ENCODE results near the gene MIPOL1.
"Not testable (repeated sequence)": the region's sequence is repeated elsewhere in the genome, so short reads cannot be mapped to it uniquely, and the experiment has no call there.

The MIPOL1 gene

GRCh38 chr14:37225668-37226067 lies 27.9 kb downstream of the MIPOL1 start:
- H3K9me3 ChIP-seq (ENCODE audit: control insufficient read depth in 5 of 5, low read length in 5 of 5); H3K36me3 ChIP-seq (ENCODE audit: control insufficient read depth in 5 of 5, insufficient read depth in 5 of 5, low read length in 5 of 5); H3K9ac ChIP-seq (ENCODE audit: low read length in 5 of 5); H3K4me3 ChIP-seq (ENCODE audit: low read depth in 1 of 5, low read length in 5 of 5); H3K4me1 ChIP-seq (ENCODE audit: control insufficient read depth in 5 of 5, insufficient read depth in 5 of 5, low read length in 5 of 5); H3K27me3 ChIP-seq (ENCODE audit: control insufficient read depth in 5 of 5, insufficient read depth in 4 of 5, low read length in 5 of 5); H3K27ac ChIP-seq (ENCODE audit: low read depth, low read length): not testable (repeated sequence)

GRCh38 chr14:37230551-37231194 lies 32.9 kb downstream of the MIPOL1 start:
- no peaks in the 10 kb centered on the region for H3K4me1 ChIP-seq (ENCODE audit: control insufficient read depth in 5 of 5, insufficient read depth in 5 of 5, low read length in 5 of 5)
- no peak overlapping the region for H3K9ac ChIP-seq (ENCODE audit: low read length in 5 of 5)
- H3K9me3 ChIP-seq (ENCODE audit: control insufficient read depth in 5 of 5, low read length in 5 of 5) = peaks cover 0 to 2% (median 0%) of the 10 kb centered on the region in 5 donors
- H3K36me3 ChIP-seq (ENCODE audit: control insufficient read depth in 5 of 5, insufficient read depth in 5 of 5, low read length in 5 of 5) = no peaks in the 10 kb centered on the region
- no peak overlapping the region for H3K27ac ChIP-seq (ENCODE audit: low read depth, low read length)
- no peak overlapping the region for H3K4me3 ChIP-seq (ENCODE audit: low read depth in 1 of 5, low read length in 5 of 5)
- no peaks in the 10 kb centered on the region for H3K27me3 ChIP-seq (ENCODE audit: control insufficient read depth in 5 of 5, insufficient read depth in 4 of 5, low read length in 5 of 5)

GRCh38 chr14:37232907-37233481 lies 35.3 kb downstream of the MIPOL1 start:
- Histone ChIP-seq H3K9ac (ENCODE audit: low read length in 5 of 5) (no peak overlapping the region), H3K27ac (ENCODE audit: low read depth, low read length) (no peak overlapping the region), H3K9me3 (ENCODE audit: control insufficient read depth in 5 of 5, low read length in 5 of 5) (no peaks in the 10 kb centered on the region)

GRCh38 chr14:37234222-37234621 lies 36.5 kb downstream of the MIPOL1 start:
- Histone ChIP-seq H3K27ac (ENCODE audit: low read depth, low read length) (no peak overlapping the region), H3K9me3 (ENCODE audit: control insufficient read depth in 5 of 5, low read length in 5 of 5) (no peaks in the 10 kb centered on the region), H3K4me1 (ENCODE audit: control insufficient read depth in 5 of 5, insufficient read depth in 5 of 5, low read length in 5 of 5) (no peaks in the 10 kb centered on the region), H3K36me3 (ENCODE audit: control insufficient read depth in 5 of 5, insufficient read depth in 5 of 5, low read length in 5 of 5) (no peaks in the 10 kb centered on the region), H3K27me3 (ENCODE audit: control insufficient read depth in 5 of 5, insufficient read depth in 4 of 5, low read length in 5 of 5) (no peaks in the 10 kb centered on the region), H3K9ac (ENCODE audit: low read length in 5 of 5) (no peak overlapping the region), H3K4me3 (ENCODE audit: low read depth in 1 of 5, low read length in 5 of 5) (no peak overlapping the region)

More at GRCh38 chr14:37232907-37233481, 35.3 kb downstream of the MIPOL1 start:
- Histone ChIP-seq H3K4me3 (ENCODE audit: low read depth in 1 of 5, low read length in 5 of 5) (no peak overlapping the region), H3K4me1 (ENCODE audit: control insufficient read depth in 5 of 5, insufficient read depth in 5 of 5, low read length in 5 of 5) (no peaks in the 10 kb centered on the region), H3K36me3 (ENCODE audit: control insufficient read depth in 5 of 5, insufficient read depth in 5 of 5, low read length in 5 of 5) (no peaks in the 10 kb centered on the region), H3K27me3 (ENCODE audit: control insufficient read depth in 5 of 5, insufficient read depth in 4 of 5, low read length in 5 of 5) (no peaks in the 10 kb centered on the region)

- H3K27ac ChIP-seq (ENCODE audit: low read depth, low read length); H3K36me3 ChIP-seq (ENCODE audit: control insufficient read depth in 5 of 5, insufficient read depth in 5 of 5, low read length in 5 of 5); H3K4me3 ChIP-seq (ENCODE audit: low read depth in 1 of 5, low read length in 5 of 5); H3K9me3 ChIP-seq (ENCODE audit: control insufficient read depth in 5 of 5, low read length in 5 of 5); H3K4me1 ChIP-seq (ENCODE audit: control insufficient read depth in 5 of 5, insufficient read depth in 5 of 5, low read length in 5 of 5); H3K9ac ChIP-seq (ENCODE audit: low read length in 5 of 5); H3K27me3 ChIP-seq (ENCODE audit: control insufficient read depth in 5 of 5, insufficient read depth in 4 of 5, low read length in 5 of 5): not testable (repeated sequence)
Measured at GRCh38 chr14:37236044-37236443, 38.3 kb downstream of the MIPOL1 start.

DNA sequence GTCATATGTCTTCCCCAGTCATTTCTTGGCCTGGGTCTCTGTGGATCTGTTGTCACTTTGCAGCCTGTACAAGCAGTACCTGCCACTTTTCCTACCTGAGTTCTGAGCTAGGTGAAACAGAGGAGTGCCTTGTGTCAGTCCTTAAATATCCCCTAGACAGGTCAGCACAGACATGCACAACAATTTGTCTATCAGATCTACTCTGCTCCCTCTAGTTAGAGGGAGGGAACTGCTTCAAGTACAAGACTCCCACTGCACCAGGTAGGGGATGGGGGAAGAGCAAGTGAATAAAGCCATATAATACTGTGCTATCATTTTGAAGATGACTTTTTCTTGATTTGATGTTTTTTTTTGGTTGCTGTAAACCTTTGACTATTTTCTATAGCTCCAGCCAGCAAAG lies 39.4 kb downstream of the MIPOL1 start:
- H3K27ac ChIP-seq (ENCODE audit: low read depth, low read length) = no peak overlapping the region
- no peaks in the 10 kb centered on the region for H3K4me1 ChIP-seq (ENCODE audit: control insufficient read depth in 5 of 5, insufficient read depth in 5 of 5, low read length in 5 of 5)
- H3K9ac ChIP-seq (ENCODE audit: low read length in 5 of 5) = no peak overlapping the region

GRCh38 chr14:37237735-37238200 lies 40.0 kb downstream of the MIPOL1 start:
- Histone ChIP-seq H3K9me3 (ENCODE audit: control insufficient read depth in 5 of 5, low read length in 5 of 5) (no peaks in the 10 kb centered on the region), H3K9ac (ENCODE audit: low read length in 5 of 5) (no peak overlapping the region), H3K4me1 (ENCODE audit: control insufficient read depth in 5 of 5, insufficient read depth in 5 of 5, low read length in 5 of 5) (no peaks in the 10 kb centered on the region), H3K36me3 (ENCODE audit: control insufficient read depth in 5 of 5, insufficient read depth in 5 of 5, low read length in 5 of 5) (no peaks in the 10 kb centered on the region), H3K27me3 (ENCODE audit: control insufficient read depth in 5 of 5, insufficient read depth in 4 of 5, low read length in 5 of 5) (no peaks in the 10 kb centered on the region), H3K27ac (ENCODE audit: low read depth, low read length) (no peak overlapping the region), H3K4me3 (ENCODE audit: low read depth in 1 of 5, low read length in 5 of 5) (no peak overlapping the region)

More for the DNA sequence above, 39.4 kb downstream of the MIPOL1 start:
- no peaks in the 10 kb centered on the region for H3K27me3 ChIP-seq (ENCODE audit: control insufficient read depth in 5 of 5, insufficient read depth in 4 of 5, low read length in 5 of 5)
- H3K9me3 ChIP-seq (ENCODE audit: control insufficient read depth in 5 of 5, low read length in 5 of 5) = no peaks in the 10 kb centered on the region
- H3K4me3 ChIP-seq (ENCODE audit: low read depth in 1 of 5, low read length in 5 of 5) = no peak overlapping the region
- no peaks in the 10 kb centered on the region for H3K36me3 ChIP-seq (ENCODE audit: control insufficient read depth in 5 of 5, insufficient read depth in 5 of 5, low read length in 5 of 5)

DNA sequence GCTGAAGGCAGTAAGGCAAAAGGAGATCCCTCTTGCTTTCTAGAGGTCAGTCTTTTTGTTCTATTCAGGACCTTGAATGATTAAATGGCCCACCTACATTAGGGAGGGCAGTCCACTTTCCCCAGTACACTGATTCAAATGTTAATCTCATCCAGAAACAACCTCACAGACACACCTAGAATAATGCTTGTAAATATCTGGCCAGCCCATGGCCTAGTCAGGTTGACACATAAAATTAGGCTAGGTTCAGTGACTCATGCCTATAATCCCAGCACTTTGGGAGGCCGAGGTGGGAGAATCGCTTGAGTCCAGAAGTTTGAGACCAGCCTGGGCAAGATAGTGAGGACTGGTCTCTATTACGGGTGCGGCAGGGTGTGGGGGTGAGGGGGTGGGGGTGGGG lies 43.5 kb downstream of the MIPOL1 start:
- Histone ChIP-seq H3K27me3 (ENCODE audit: control insufficient read depth in 5 of 5, insufficient read depth in 4 of 5, low read length in 5 of 5) (no peaks in the 10 kb centered on the region), H3K36me3 (ENCODE audit: control insufficient read depth in 5 of 5, insufficient read depth in 5 of 5, low read length in 5 of 5) (no peaks in the 10 kb centered on the region), H3K9me3 (ENCODE audit: control insufficient read depth in 5 of 5, low read length in 5 of 5) (no peaks in the 10 kb centered on the region), H3K27ac (ENCODE audit: low read depth, low read length) (no peak overlapping the region), H3K4me3 (ENCODE audit: low read depth in 1 of 5, low read length in 5 of 5) (no peak overlapping the region), H3K9ac (ENCODE audit: low read length in 5 of 5) (no peak overlapping the region), H3K4me1 (ENCODE audit: control insufficient read depth in 5 of 5, insufficient read depth in 5 of 5, low read length in 5 of 5) (no peaks in the 10 kb centered on the region)

DNA sequence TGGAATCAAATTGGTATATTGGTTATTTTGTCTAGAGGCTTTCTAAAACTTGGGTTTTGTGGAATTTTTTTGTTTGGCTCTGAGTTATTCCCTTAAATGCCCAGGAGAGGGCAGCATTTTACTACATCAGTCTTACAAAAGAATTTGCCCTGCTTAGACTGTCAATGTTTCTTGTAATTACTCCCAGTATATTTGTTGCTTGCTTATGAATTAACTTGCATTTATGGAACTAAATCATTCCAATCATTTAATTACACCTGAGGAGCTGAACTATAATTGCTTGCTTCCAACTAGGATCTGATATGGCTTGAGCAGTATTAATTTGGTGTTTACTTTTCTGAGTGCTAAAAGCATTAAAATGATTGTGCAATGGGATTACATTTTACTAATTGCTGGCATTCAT lies 48.7 kb downstream of the MIPOL1 start:
- Histone ChIP-seq H3K4me3 (ENCODE audit: low read depth in 1 of 5, low read length in 5 of 5) (no peak overlapping the region), H3K9ac (ENCODE audit: low read length in 5 of 5) (no peak overlapping the region), H3K27me3 (ENCODE audit: control insufficient read depth in 5 of 5, insufficient read depth in 4 of 5, low read length in 5 of 5) (no peaks in the 10 kb centered on the region), H3K36me3 (ENCODE audit: control insufficient read depth in 5 of 5, insufficient read depth in 5 of 5, low read length in 5 of 5) (peaks cover 0 to 8% (median 2%) of the 10 kb centered on the region in 5 donors), H3K4me1 (ENCODE audit: control insufficient read depth in 5 of 5, insufficient read depth in 5 of 5, low read length in 5 of 5) (no peaks in the 10 kb centered on the region), H3K27ac (ENCODE audit: low read depth, low read length) (no peak overlapping the region), H3K9me3 (ENCODE audit: control insufficient read depth in 5 of 5, low read length in 5 of 5) (no peaks in the 10 kb centered on the region)

- H3K4me3 ChIP-seq (ENCODE audit: low read depth in 1 of 5, low read length in 5 of 5) = no peak overlapping the region
- no peaks in the 10 kb centered on the region for H3K9me3 ChIP-seq (ENCODE audit: control insufficient read depth in 5 of 5, low read length in 5 of 5)
- H3K27me3 ChIP-seq (ENCODE audit: control insufficient read depth in 5 of 5, insufficient read depth in 4 of 5, low read length in 5 of 5) = no peaks in the 10 kb centered on the region
- H3K9ac ChIP-seq (ENCODE audit: low read length in 5 of 5) = no peak overlapping the region
- H3K36me3 ChIP-seq (ENCODE audit: control insufficient read depth in 5 of 5, insufficient read depth in 5 of 5, low read length in 5 of 5) = peaks cover 0 to 8% (median 2%) of the 10 kb centered on the region in 5 donors
- no peak overlapping the region for H3K27ac ChIP-seq (ENCODE audit: low read depth, low read length)
- H3K4me1 ChIP-seq (ENCODE audit: control insufficient read depth in 5 of 5, insufficient read depth in 5 of 5, low read length in 5 of 5) = no peaks in the 10 kb centered on the region
Measured at GRCh38 chr14:37247791-37248461, 50.2 kb downstream of the MIPOL1 start.

Data from subcutaneous abdominal adipose tissue (tissue), 5 donors.